ENCODE data around the gene LGI1. TPM values are rescaled to one million over a fixed set of nuclear protein-coding genes. Genes with fewer than 3 reads are reported as not detected.

Gene LGI1
- total and polyA plus RNA-seq, 2 of the 8 experiments (the other 6 are each of a cell fraction or from before 2014, with no cell fraction given): 0.15 TPM; not detected in 1

DNA sequence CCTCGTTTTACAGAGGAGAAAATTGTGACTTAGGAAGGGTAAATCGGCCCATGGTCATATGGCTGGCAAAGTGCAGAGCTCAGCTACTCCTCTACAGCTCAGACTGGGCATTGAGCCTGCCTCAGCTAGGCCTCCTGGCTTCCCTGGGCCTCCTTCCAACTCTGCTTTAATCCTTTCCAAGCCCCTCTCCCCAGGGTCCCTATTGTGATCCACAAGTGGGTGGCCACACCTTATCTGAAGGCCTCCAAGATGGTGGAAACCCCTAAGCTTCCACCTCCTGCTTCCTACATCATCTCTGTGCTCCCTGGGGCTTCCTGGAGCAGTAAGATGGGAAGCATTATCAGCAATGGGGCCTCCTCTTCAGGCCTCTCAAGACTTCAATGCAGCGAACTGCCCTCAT lies 3.0 kb upstream of the LGI1 start:
- H3K79me2 ChIP-seq (ENCODE audit: control insufficient read depth in 1 of 2, insufficient read depth in 2 of 2, low read length in 2 of 2): no peaks in the 10 kb centered on the region
- H4K91ac ChIP-seq (replicated peaks; ENCODE audit: insufficient read length, low read length): no peak overlapping the region
- H3K4me2 ChIP-seq (ENCODE audit: insufficient read depth in 1 of 2, low read depth in 2 of 2, low read length in 2 of 2): no peak overlapping the region
- no peak overlapping the region for H3K56ac ChIP-seq (replicated peaks; ENCODE audit: insufficient read length, low read depth, low read length)
- no peak overlapping the region for H2BK12ac ChIP-seq (ENCODE audit: low read depth, low read length)
- peaks cover 12 to 25% (median 21%) of the 10 kb centered on the region in 4 experiments for H3K4me1 ChIP-seq (replicated peaks in 1 of 4; ENCODE audit: control insufficient read depth in 3 of 4, insufficient read depth in 4 of 4, low read length in 3 of 4)
- no peak overlapping the region for H2BK15ac ChIP-seq (ENCODE audit: low read length)
- no peaks in the 10 kb centered on the region for H4K20me1 ChIP-seq (replicated peaks in 1 of 2; ENCODE audit: control insufficient read depth in 1 of 2, insufficient read depth in 2 of 2, low read length in 2 of 2)
- H3K23ac ChIP-seq (ENCODE audit: insufficient read length): no peak overlapping the region
- no peak overlapping the region for H4K5ac ChIP-seq (ENCODE audit: insufficient read length, low read depth, low read length)
- H3K36me3 ChIP-seq (ENCODE audit: control insufficient read depth in 2 of 4, insufficient read depth in 4 of 4, low read length in 3 of 4): no peaks in the 10 kb centered on the region
- ChIA-PET POLR2A (ENCODE audit: partially characterized antibody) (no interaction called here), CTCF (ENCODE audit: partially characterized antibody) (interaction anchor here (1.7 to 11.2 kb wide), 5 partner anchors 9 to 60 kb away, joined by 4 to 76 read pairs (median 19); no protein-coding TSS in a partner anchor)
- H3K79me1 ChIP-seq (ENCODE audit: low read depth, low read length): no peaks in the 10 kb centered on the region
- peaks cover 2% of the 10 kb centered on the region; the same call in 1 of the 2 replicates for H3K23me2 ChIP-seq (ENCODE audit: low read depth, low read length)
- DNase-seq (ENCODE audit: low read depth in 1 of 2, low spot score in 2 of 2) (no peak), FAIRE-seq (no peak)
- H3K18ac ChIP-seq (ENCODE audit: extremely low read depth, low read length): peak overlapping the region; percentile 21; the same call in 1 of the 2 replicates
- H3K9me3 ChIP-seq (ENCODE audit: insufficient read depth in 2 of 2, low read depth in 1 of 2, low read length in 1 of 2): no peaks in the 10 kb centered on the region
- WGBS, 2 experiments (ENCODE audit: extremely low coverage in 1 of 2, insufficient coverage in 1 of 2, insufficient read length in 1 of 2, insufficient replicate concordance in 2 of 2, low coverage in 1 of 2, low lambda C conversion rate in 2 of 2, missing lambda C conversion rate in 1 of 2): 88% methylated on average over 3 of the region's 3 CpGs; no CpG with 5 or more reads in 1 of the 2 experiments
- no peak overlapping the region for H3K14ac ChIP-seq (ENCODE audit: insufficient read length)
- H2AFZ ChIP-seq (ENCODE audit: low read length): no peak overlapping the region
- no peak overlapping the region for H3K27ac ChIP-seq (ENCODE audit: low read depth, low read length)
- H2AK5ac ChIP-seq (ENCODE audit: low read depth, low read length): no peak overlapping the region
- H3K27me3 ChIP-seq (replicated peaks in 1 of 4; ENCODE audit: control insufficient read depth in 3 of 4, extremely low read depth in 1 of 4, insufficient read depth in 3 of 4, low read length in 3 of 4): peaks cover 0 to 3% (median 1%) of the 10 kb centered on the region in 4 experiments; a peak in 3 of 7 replicates
- H2BK20ac ChIP-seq (ENCODE audit: low read length): no peak overlapping the region
- H3K4ac ChIP-seq (replicated peaks; ENCODE audit: insufficient read length, low read depth, low read length): no peak overlapping the region
- H2BK120ac ChIP-seq (replicated peaks; ENCODE audit: low read depth, low read length): no peak overlapping the region
- no peak overlapping the region for H3K9ac ChIP-seq (replicated peaks in 1 of 4; ENCODE audit: extremely low read depth in 1 of 4, low read depth in 3 of 4, low read length in 3 of 4)
- no peak overlapping the region for H4K8ac ChIP-seq (ENCODE audit: extremely low read depth, insufficient read depth, low read length)
- no peak overlapping the region for H2BK5ac ChIP-seq (ENCODE audit: low read depth, low read length)
- no peak overlapping the region for H3K4me3 ChIP-seq (ENCODE audit: extremely low read depth in 1 of 4, insufficient read depth in 2 of 4, low read depth in 3 of 4, low read length in 4 of 4)
- no peak for TF ChIP-seq POLR2A (IDR thresholded peaks at IDR 0.05; ENCODE audit: control extremely low read depth in 1 of 2, low read depth in 2 of 2, low read length in 2 of 2)
- no peak for TF ChIP-seq SIRT6 (IDR thresholded peaks at IDR 0.05; ENCODE audit: low read length)
- TF ChIP-seq GABPA (IDR thresholded peaks at IDR 0.05; ENCODE audit: borderline replicate concordance, insufficient read depth, low read length): no peak
- TF ChIP-seq TCF12 (IDR thresholded peaks at IDR 0.05; ENCODE audit: low read depth, low read length): no peak
- no peak for TF ChIP-seq SIN3A (conservative IDR thresholded peaks at IDR 0.05 in 1 of 2, IDR thresholded peaks at IDR 0.05 in 1 of 2; ENCODE audit: low read depth in 1 of 2, low read length in 2 of 2)
- no peak for TF ChIP-seq EP300 (IDR thresholded peaks at IDR 0.05; ENCODE audit: borderline replicate concordance in 1 of 2, low read depth in 2 of 2, low read length in 2 of 2)
- TF ChIP-seq, protein P1, sequence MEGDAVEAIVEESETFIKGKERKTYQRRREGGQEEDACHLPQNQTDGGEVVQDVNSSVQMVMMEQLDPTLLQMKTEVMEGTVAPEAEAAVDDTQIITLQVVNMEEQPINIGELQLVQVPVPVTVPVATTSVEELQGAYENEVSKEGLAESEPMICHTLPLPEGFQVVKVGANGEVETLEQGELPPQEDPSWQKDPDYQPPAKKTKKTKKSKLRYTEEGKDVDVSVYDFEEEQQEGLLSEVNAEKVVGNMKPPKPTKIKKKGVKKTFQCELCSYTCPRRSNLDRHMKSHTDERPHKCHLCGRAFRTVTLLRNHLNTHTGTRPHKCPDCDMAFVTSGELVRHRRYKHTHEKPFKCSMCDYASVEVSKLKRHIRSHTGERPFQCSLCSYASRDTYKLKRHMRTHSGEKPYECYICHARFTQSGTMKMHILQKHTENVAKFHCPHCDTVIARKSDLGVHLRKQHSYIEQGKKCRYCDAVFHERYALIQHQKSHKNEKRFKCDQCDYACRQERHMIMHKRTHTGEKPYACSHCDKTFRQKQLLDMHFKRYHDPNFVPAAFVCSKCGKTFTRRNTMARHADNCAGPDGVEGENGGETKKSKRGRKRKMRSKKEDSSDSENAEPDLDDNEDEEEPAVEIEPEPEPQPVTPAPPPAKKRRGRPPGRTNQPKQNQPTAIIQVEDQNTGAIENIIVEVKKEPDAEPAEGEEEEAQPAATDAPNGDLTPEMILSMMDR (IDR thresholded peaks at IDR 0.05; ENCODE audit: control extremely low read depth in 1 of 3, insufficient read depth in 1 of 3, low read depth in 1 of 3, low read length in 3 of 3): no peak
- no peak for TF ChIP-seq JUND (IDR thresholded peaks at IDR 0.05; ENCODE audit: low read length)
- TF ChIP-seq, protein P2, sequence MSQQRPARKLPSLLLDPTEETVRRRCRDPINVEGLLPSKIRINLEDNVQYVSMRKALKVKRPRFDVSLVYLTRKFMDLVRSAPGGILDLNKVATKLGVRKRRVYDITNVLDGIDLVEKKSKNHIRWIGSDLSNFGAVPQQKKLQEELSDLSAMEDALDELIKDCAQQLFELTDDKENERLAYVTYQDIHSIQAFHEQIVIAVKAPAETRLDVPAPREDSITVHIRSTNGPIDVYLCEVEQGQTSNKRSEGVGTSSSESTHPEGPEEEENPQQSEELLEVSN (IDR thresholded peaks at IDR 0.05): no peak
